ENCODE data around the gene RSF1.
"Not testable (repeated sequence)": the region's sequence is repeated elsewhere in the genome, so short reads cannot be mapped to it uniquely, and the experiment has no call there.

Gene RSF1

DNA sequence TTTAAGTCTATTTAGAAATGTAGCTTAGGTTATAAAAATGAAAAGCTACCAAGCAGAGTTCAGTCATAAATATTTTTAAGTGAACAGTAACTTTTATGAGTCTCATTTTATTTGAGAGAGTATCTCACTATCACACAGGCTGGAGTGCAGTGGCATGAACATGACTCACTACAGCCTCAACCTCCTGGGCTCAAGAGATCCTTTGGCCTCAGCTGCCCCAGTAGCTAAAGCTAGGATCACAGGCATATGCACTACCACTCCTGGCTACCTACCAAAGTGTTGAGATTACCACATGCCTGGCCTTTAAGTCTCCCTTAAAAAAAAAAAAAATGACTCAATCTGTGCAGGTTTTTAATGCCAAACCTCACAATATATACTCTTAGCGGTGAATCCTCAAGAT, 148.3 kb downstream of the RSF1 start:
- no peak for DNase-seq (ENCODE audit: low read depth)

DNA sequence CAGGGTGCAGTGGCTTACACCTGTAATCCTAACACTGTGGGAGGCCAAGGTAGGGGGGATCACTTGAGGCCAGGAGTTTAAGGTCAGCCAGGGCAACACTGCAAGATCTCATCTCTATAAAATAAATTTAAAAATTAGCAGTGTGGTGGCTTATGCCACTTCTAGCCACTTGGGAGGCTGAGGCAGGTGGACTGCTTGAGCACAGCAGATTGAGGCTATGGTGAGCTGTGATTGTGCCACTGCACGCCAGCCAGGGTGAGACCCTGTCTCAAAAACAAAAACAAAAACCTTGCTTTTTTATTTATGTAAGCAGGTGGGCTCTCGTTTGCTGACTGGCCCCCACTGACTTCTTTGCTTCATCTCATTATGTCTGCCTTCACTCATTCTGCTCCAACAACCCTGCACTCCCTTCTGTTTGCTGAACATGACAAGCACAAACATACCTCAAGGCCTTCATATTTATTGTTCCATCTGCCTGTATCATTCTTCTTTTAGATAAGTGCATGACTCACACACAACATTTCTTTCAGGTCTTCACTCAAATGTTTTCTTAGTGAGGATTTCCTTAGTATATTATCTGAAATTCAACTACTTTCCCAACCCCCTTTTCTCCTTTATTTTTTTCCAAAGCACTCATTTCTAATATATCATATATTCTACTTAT, 150.5 kb downstream of the RSF1 start:
- no peak for DNase-seq (ENCODE audit: low read depth)

DNA sequence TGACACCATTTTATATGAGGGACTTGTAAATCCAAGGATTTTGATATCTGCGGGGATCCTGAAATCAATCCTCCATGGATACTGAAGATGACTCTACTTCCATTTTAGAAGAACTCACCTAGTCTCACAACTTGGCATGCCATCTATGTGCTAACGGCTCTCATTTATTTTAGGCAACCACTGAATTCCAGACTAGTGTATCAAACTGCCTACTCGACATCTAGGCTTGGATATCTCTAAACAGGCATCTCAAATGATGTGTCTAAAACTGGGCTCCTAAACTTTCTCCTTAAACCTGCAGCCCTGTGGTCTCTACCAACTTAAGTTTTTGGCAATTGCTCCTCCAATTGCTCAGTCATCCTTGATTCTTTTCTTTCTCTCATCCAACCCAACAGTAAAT, 151.8 kb downstream of the RSF1 start:
- no peak for DNase-seq (ENCODE audit: low read depth)

DNA sequence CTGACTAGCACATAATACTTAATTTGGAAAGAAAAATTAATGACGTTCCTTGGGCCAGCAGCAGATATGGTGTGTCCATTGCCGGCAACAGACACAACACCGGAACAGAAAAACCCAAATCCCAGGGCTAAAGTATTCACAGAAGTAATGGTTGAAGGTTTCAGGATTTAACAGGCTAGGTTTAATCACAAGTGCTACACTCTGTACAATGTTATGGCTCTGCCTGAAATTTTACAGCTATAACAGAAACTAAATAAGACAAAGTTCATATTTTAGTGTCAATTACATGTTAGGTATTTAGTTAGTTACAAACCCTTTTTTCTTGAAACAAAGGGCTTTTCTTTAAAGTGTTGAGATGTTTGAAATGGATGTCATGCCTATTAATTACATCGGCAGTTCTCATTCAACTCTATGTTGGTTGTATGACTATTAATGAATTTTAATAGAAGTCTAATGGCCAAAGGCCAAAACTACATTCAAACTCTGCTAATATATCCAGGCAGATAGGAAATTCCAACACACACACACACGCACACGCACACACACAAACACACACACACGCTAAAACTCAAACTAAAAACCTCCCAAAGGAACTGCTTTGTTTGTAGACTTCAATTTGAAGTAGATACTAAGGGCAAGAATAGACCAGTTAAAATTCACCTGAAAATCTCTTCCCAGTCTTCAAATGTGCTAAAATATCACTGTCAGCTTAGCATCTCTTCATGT, 155.1 kb downstream of the RSF1 start:
- DNase-seq (ENCODE audit: low read depth): no peak

GRCh38 chr11:77661670-77662069, 158.9 kb downstream of the RSF1 start:
- no peak for DNase-seq (ENCODE audit: low read depth)

DNA sequence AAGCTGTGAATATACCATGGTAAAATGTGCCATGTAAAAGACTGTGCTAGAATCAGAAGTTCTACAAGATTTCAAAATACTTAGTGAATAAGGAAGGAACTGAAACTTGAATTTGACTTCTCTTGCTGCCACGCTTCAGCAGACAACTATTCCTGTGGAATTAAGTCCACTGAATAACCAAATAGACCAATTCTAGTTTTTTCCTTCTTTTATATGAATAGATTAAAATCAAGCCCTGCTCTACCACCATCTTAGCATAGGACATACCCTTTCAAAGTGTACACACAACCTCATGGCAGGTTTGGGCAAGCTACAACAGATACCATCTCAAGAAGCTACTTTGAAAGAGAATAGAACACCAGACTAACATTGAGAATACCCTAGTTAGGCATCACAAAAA, 159.6 kb downstream of the RSF1 start:
- DNase-seq (ENCODE audit: low read depth): no peak

DNA sequence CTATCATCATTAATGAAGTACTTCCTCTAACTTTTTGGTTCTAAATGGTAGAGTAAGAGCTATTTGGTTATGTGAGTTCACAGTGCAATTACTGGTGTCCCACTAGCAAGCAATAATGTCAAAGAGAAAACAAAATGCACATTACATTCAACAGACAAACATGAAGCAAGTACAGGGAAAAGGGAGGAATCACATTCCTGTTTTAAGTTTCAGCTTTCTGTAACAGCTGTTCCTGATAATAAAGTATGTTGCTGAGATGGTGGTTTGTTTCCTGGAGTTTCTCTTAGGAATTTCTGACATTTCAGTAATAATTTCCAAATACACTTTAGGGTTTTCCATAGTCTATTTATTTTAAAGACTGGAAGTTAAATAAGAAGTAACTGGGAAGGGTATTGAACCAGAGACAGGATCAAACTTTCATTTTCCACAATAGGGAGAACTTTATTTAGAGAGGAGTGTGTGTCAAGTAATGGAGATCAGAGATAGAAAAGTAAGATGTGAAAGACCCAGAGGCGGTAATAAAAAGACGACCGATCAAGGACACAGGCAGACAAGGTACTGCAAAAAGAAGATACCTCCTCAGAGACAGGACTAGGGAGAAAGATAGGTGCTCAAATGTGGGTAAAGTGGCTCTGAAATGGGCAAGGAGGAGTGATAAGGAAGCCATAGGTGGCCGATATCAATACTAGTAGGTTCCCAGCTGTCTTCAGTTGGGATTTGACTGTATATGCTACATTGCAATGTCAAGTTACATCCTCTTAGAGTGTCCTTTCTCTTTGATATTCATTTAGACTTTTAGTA, 162.1 kb downstream of the RSF1 start:
- no peak for DNase-seq (ENCODE audit: low read depth)

DNA sequence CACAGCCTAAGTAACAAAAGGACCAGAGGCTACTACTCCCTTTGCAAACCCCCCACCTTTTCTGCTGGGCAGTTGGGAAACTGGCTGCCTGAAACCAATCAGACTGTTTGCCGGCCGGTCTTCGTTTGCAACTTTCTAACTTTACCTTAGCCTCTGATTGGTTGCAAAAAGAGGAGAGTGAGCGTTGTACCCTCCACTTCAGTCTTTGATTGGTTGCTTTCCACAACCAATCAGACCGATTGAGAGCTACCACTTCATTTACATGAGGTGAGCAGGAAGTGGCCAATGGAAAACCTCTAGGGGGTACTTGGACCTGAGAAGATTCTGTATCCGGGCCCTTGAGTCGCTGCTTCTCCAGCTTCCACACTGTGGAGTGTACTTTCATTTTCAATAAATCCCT, 164.2 kb downstream of the RSF1 start:
- DNase-seq (ENCODE audit: low read depth): no peak

DNA sequence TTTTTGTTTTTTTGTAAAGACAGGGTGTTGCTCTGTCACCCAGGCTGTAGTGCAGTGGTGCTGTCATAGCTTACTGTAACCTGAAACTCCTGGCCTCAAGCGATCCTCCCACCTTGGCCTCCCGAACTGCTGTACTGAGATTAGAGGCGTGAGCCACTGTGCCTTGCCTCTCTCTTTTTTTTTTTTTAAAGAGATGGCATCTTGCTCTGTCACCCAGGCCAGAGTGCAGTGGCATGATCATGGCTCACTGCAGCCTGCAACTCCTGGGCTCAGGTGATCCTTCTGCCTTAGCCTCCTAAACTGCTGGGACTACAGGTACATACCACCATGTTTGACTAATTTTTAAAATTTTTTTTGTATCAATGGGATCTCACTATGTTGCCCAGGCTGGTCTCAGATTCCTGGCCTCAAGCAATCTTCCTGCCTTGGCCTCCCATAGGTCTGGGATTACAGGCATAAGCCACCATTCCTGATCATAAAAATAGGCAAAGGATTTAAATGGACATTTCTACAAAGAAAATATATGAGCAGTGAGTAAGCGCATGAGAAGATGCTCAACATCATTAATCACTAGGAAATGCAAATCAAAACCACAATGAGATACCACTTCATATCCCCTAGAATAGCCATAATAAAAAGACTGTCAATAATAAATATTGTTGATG, 165.6 kb downstream of the RSF1 start:
- no peak for DNase-seq (ENCODE audit: low read depth)

GRCh38 chr11:77650123-77650522, 170.4 kb downstream of the RSF1 start:
- no peak for DNase-seq (ENCODE audit: low read depth)

- DNase-seq (ENCODE audit: low read depth): no peak
Observed at GRCh38 chr11:77647654-77648305, 172.7 kb downstream of the RSF1 start.

GRCh38 chr11:77644887-77645286, 175.6 kb downstream of the RSF1 start:
- DNase-seq (ENCODE audit: low read depth): no peak

DNA sequence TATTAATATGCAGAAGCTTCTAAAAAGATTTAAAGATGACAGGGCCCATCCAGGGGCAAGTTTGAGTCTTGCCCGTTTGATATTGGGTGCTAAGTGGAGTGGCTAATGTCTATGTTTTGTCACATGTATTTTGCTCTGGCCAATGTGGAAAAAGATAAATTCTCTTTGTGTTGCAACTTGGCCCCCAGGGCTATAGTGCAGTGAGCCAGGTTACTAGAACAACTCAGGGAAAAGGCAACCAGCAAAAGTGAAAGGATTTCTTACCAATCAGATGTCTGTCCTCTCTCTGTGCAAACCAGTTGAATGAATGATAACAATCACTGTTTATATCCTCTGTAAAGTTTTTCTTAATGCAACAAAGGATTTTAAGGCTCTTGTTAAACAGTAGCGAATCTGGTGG, 178.3 kb downstream of the RSF1 start:
- DNase-seq (ENCODE audit: low read depth): no peak

DNA sequence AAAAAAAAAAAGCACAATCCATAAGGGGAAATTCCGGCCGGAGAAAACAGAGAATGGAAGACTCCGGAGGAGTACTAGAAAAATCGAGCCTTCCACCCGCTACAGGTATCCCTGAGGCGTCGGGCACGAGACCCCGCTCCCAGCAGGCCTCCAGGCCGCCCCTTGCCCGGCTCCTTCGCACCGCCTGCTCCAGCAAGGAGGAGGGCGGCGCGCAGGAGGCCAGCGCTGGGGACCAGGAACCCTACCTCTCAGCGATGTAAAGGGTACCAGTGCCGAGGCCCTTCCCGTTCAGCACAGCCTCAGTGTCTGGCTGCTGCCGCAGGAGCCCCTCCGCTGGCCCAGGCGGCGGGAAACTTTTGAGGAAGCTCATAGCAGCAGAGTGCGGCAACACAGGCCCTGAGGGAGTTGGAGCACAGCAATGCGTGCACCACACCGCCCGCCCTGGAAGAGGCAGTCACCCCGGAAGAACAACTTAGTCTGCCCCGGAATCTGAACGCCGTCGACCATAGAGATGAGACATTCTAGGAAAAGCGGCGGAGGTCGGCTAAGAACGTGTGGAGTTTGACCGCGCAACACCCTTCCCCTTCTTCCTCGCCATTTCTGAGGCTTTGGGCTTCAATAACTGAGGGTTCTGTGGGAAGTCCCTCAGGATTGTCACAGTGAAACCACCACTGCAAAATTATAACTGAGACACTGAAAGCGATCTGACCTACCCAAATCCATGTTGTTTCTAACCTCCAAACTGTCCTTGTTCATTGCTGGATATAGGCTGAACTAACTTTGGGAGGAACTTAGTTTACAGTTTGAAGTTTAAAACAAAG, 183.0 kb downstream of the RSF1 start, which contains the start of gene CLNS1A:
Gene CLNS1A (minus strand): TSS at position 450 of the 821 bp plus-strand sequence. CDS start 80 bp downstream, at position 370.
- peak; percentile 70 for DNase-seq (ENCODE audit: low read depth)

DNA sequence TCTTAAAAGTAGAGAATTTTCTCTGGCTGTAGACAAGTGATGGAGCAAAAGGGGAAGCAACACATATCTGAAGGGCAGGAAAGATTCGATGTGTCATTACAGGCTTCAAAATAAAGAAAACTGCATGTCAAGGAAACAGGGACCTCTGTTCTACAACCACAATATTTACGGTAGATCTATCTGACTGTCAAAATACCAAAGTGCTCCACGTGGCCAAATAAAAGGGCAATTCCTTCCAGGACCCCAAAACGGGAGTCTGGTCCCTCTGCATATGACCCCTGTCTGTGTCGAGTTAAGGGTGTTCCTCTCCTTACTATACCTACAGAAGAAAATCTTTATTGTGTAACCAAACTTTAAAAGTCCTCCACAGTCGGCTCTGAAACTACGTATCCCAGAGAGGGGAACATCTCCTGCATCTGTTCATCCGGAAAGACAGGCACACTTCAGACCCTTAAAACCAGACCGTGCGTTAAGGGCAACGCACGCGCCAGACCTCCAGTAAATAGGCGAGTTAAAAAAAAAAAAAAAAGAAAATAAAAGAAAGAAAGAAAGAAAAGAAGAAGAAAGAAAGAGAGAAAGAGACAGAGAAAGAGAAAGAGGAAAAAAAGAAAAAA, 183.7 kb downstream of the RSF1 start:
- no peak for DNase-seq (ENCODE audit: low read depth)

DNA sequence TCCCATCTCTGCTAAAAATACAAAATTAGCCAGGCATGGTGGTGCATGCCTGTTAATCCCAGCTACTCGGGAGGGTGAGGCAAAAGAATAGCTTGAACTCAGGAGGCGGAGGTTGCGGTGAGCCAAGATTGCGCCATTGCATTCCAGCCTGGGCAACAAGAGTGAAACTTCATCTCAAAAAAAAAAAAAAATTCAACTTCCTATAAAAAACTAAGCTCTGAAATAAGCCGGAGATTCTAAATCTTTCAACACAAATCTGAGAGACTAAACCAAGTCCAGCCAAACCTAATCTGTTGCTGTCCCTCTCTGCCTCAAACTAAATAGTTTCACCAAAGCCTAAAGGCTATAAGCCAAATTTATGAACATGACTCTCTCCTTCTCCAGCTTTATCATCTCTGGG, 186.6 kb downstream of the RSF1 start:
- DNase-seq (ENCODE audit: low read depth): not testable (repeated sequence)

GRCh38 chr11:77630157-77630710, 190.3 kb downstream of the RSF1 start:
- no peak for DNase-seq (ENCODE audit: low read depth)

- DNase-seq (ENCODE audit: low read depth): no peak
Observed at GRCh38 chr11:77619576-77620198, 200.8 kb downstream of the RSF1 start.

GRCh38 chr11:77617892-77618291, 202.6 kb downstream of the RSF1 start:
- no peak for DNase-seq (ENCODE audit: low read depth)

DNA sequence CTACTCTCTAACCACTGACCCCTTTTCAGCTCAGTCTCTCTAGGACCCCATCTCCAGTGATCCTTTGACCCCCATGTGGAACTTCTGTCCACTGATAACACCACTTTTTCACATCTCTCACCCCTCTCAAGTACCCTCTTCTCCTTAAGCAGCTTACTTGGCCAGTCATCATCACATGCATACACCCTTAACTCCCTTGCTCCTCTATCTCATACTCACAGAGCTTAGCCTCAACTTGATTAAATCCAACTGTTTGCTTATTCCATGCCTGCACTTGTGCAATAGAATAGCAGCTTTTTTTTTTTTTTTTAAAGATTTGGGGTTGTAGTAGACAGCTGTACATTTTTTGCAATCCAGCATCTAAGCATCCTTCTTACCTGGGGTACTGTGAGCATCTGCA, 208.6 kb downstream of the RSF1 start:
- DNase-seq (ENCODE audit: low read depth): no peak
